Astrocyte (in vitro differentiated cells and primary cell): ENCODE measurements around the gene FYN. TPM values are rescaled to one million over a fixed set of nuclear protein-coding genes. Genes with fewer than 3 reads are reported as not detected.

Experiments used
- DNase-seq: peaks from one replicate; pipeline ENCODE4 v3.0.0-alpha.2; 2010; ENCODE audit warnings: low read depth
- FAIRE-seq: peaks from 2 replicates; lab custom pipeline; 2011; peaks lifted over from hg19 to GRCh38; lab: Jason Lieb, UNC
- H2AFZ ChIP-seq: 2 replicates; pipeline ENCODE4 v1.6.0; 2012; ENCODE audit warnings: low read depth, low read length, inconsistent platforms
- H3K27ac ChIP-seq: 2 replicates; pipeline ENCODE4 v1.5.1; 2011; ENCODE audit warnings: low read depth, low read length, inconsistent platforms
- H3K27me3 ChIP-seq: 2 replicates; pipeline ENCODE4 v1.6.0; 2011; ENCODE audit warnings: low read length, inconsistent platforms; ENCODE audit not compliant: insufficient read depth
- H3K36me3 ChIP-seq: 2 replicates; pipeline ENCODE4 v1.5.1; 2011; ENCODE audit warnings: low read length, inconsistent platforms; ENCODE audit not compliant: insufficient read depth
- H3K4me1 ChIP-seq: 2 replicates; pipeline ENCODE4 v1.5.1; 2011; ENCODE audit warnings: low read length, inconsistent platforms; ENCODE audit not compliant: insufficient read depth
- H3K4me2 ChIP-seq: 2 replicates; pipeline ENCODE4 v1.6.0; 2012; ENCODE audit warnings: low read length, inconsistent platforms
- H3K4me3 ChIP-seq: 2 replicates; pipeline ENCODE4 v1.5.1; 2011; ENCODE audit warnings: low read depth, mild to moderate bottlenecking, low read length, inconsistent platforms; ENCODE audit not compliant: insufficient read depth
- H3K79me2 ChIP-seq: 2 replicates; pipeline ENCODE4 v1.6.0; 2012; ENCODE audit warnings: mild to moderate bottlenecking, low read length, inconsistent platforms; ENCODE audit not compliant: insufficient read depth
- H3K9ac ChIP-seq: 2 replicates; pipeline ENCODE4 v1.6.0; 2012; ENCODE audit warnings: mild to moderate bottlenecking, low read length, inconsistent platforms
- H3K9me3 ChIP-seq: 2 replicates; pipeline ENCODE4 v1.5.1; 2012; ENCODE audit warnings: low read depth, mild to moderate bottlenecking, low read length, inconsistent platforms; ENCODE audit not compliant: insufficient read depth
- H4K20me1 ChIP-seq: 2 replicates; pipeline ENCODE4 v1.6.0; 2012; ENCODE audit warnings: low read length, inconsistent platforms; ENCODE audit not compliant: insufficient read depth
- H3K27ac Mint-ChIP-seq: one replicate; pipeline ENCODE4 v1.8.0; 2021; ENCODE audit warnings: mild to moderate bottlenecking, mixed read lengths; ENCODE audit not compliant: unreplicated experiment
- H3K27me3 Mint-ChIP-seq: one replicate; pipeline ENCODE4 v1.8.0; 2021; ENCODE audit warnings: low read depth, mixed read lengths; ENCODE audit not compliant: unreplicated experiment
- H3K36me3 Mint-ChIP-seq: one replicate; pipeline ENCODE4 v1.8.0; 2021; ENCODE audit warnings: low read depth, mixed read lengths; ENCODE audit not compliant: unreplicated experiment
- H3K4me1 Mint-ChIP-seq: one replicate; pipeline ENCODE4 v1.8.0; 2021; ENCODE audit warnings: low read depth, mixed read lengths; ENCODE audit not compliant: unreplicated experiment
- H3K4me3 Mint-ChIP-seq: one replicate; pipeline ENCODE4 v1.8.0; 2021; ENCODE audit warnings: mild to moderate bottlenecking, moderate library complexity, mixed read lengths; ENCODE audit not compliant: unreplicated experiment
- H3K9me3 Mint-ChIP-seq: one replicate; pipeline ENCODE4 v1.8.0; 2021; ENCODE audit warnings: mild to moderate bottlenecking, mixed read lengths; ENCODE audit not compliant: unreplicated experiment
- EZH2 ChIP-seq: IDR thresholded peaks from 2 replicates; pipeline ENCODE4 v1.6.1; 2012; ENCODE audit warnings: mild to moderate bottlenecking, low read length, inconsistent platforms; ENCODE audit not compliant: insufficient read depth
- total RNA-seq: library from RNA; stranded (reverse); gene quantifications from 2 replicates; pipeline ENCODE4 v1.2.1, GENCODE V29; 2021
- TF ChIP-seq, protein P1 (sequence below): IDR thresholded peaks from 2 replicates; pipeline ENCODE4 v1.5.1; 2011; ENCODE audit warnings: low read depth, mild to moderate bottlenecking, inconsistent platforms, low read length, moderate library complexity; ENCODE audit not compliant: insufficient read depth

FYN gene
- total RNA-seq, 1 donor from 2014 or later = 167 TPM

- TF ChIP-seq, protein P1, sequence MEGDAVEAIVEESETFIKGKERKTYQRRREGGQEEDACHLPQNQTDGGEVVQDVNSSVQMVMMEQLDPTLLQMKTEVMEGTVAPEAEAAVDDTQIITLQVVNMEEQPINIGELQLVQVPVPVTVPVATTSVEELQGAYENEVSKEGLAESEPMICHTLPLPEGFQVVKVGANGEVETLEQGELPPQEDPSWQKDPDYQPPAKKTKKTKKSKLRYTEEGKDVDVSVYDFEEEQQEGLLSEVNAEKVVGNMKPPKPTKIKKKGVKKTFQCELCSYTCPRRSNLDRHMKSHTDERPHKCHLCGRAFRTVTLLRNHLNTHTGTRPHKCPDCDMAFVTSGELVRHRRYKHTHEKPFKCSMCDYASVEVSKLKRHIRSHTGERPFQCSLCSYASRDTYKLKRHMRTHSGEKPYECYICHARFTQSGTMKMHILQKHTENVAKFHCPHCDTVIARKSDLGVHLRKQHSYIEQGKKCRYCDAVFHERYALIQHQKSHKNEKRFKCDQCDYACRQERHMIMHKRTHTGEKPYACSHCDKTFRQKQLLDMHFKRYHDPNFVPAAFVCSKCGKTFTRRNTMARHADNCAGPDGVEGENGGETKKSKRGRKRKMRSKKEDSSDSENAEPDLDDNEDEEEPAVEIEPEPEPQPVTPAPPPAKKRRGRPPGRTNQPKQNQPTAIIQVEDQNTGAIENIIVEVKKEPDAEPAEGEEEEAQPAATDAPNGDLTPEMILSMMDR = no peak
- Histone ChIP-seq H3K9ac (peak overlapping the region; percentile 70), H3K79me2 (peaks cover 25% of the 10 kb centered on the region), H2AFZ (no peak overlapping the region), H3K27ac (peak overlapping the region; percentile 65), H3K9me3 (no peaks in the 10 kb centered on the region), H3K36me3 (peaks cover 4% of the 10 kb centered on the region), H3K4me2 (peak overlapping the region; percentile 27), H3K27me3 (no peaks in the 10 kb centered on the region), H3K4me1 (peaks cover 60% of the 10 kb centered on the region), H3K4me3 (no peak overlapping the region), H4K20me1 (peaks cover 3% of the 10 kb centered on the region)
- H3K4me1 Mint-ChIP-seq = peaks cover 88% of the 10 kb centered on the region
- DNase-seq (no peak), FAIRE-seq (no peak)
- H3K9me3 Mint-ChIP-seq = no peaks in the 10 kb centered on the region
- no peaks in the 10 kb centered on the region for H3K27me3 Mint-ChIP-seq
- peaks cover 21% of the 10 kb centered on the region for H3K36me3 Mint-ChIP-seq
- H3K4me3 Mint-ChIP-seq = no peak overlapping the region
- no peak overlapping the region for H3K27ac Mint-ChIP-seq
These were observed 111.4 kb downstream of the FYN start for GRCh38 chr6:111761783-111762312.

DNA sequence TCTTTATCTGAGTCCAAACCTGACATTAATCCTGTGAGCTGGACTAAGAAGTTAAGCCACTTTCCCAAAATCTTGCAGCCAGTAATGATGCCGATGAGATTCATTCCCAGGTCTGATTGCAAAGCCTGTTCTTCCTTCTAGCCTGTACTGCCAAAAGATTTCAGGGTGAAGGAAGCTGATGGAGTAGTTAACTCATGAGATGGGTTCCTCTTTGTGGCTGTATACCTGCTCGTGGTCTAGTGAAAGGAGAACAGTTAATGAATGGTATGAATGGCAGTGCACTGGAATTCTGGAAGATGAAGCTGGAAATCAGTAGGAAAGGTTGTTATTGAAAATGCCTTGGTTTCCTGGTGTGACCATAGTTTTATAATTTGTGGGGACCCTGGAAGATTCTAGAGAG lies 112.0 kb downstream of the FYN start:
- peak overlapping the region; percentile 70 for H3K9ac ChIP-seq
- H3K27me3 ChIP-seq = no peaks in the 10 kb centered on the region
- H3K36me3 ChIP-seq = peaks cover 4% of the 10 kb centered on the region
- no peak for TF ChIP-seq EZH2
- TF ChIP-seq, protein P1 = no peak
- no peak overlapping the region for H3K4me2 ChIP-seq
- Mint-ChIP-seq H3K4me1 (peaks cover 82% of the 10 kb centered on the region), H3K4me3 (no peak overlapping the region), H3K36me3 (peaks cover 21% of the 10 kb centered on the region), H3K27me3 (no peaks in the 10 kb centered on the region), H3K27ac (no peak overlapping the region), H3K9me3 (no peaks in the 10 kb centered on the region)
- no peak overlapping the region for H3K4me3 ChIP-seq
- no peak overlapping the region for H2AFZ ChIP-seq
- H4K20me1 ChIP-seq = peaks cover 3% of the 10 kb centered on the region
- H3K9me3 ChIP-seq = no peaks in the 10 kb centered on the region
- FAIRE-seq (no peak), DNase-seq (no peak)
- H3K79me2 ChIP-seq = peaks cover 21% of the 10 kb centered on the region
- H3K4me1 ChIP-seq = peaks cover 56% of the 10 kb centered on the region
- peak overlapping the region; percentile 65 for H3K27ac ChIP-seq
